ENCODE measurements around the gene ROMO1.
"Not testable (repeated sequence)": the region's sequence is repeated elsewhere in the genome, so short reads cannot be mapped to it uniquely, and the experiment has no call there.

ROMO1 gene

DNA sequence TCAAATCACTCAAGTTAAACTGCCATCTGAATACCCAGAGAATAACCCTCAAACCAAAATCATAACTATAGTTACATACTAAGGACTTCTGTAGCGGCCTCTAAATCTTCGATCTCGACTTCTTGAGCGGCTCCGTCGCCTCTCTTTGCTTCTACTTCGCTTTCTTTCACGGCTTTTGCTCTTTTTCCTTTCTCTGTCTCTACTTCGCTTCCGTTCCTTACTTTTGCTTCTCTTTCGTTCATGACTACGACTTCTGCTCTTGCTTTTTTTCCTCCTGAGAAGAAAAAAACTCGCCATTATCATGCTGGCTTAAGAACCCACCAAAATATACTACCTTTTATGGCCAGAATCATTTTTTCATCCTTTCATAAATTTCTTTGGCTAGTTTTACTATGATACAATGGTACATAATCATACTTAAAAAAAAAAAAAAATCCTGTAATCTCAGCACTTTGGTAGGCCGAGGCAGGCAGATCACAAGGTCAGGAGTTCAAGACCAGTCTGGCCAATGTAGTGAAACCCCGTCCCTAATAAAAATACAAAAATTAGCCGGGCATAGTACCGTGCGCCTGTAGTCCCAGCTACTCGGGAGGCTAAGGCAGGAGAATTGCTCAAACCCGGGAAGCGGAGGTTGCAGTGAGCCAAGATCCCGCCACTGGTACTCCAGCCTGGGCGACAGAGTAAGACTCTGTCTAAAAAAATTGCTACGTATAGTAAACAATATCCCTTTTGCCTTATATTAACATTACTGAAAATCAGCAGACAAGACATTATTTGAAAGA is 32.8 kb downstream of the ROMO1 start:
- DNase-seq: no peak

- DNase-seq: no peak
These were observed 33.4 kb downstream of the ROMO1 start for GRCh38 chr20:35732644-35732982.

DNA sequence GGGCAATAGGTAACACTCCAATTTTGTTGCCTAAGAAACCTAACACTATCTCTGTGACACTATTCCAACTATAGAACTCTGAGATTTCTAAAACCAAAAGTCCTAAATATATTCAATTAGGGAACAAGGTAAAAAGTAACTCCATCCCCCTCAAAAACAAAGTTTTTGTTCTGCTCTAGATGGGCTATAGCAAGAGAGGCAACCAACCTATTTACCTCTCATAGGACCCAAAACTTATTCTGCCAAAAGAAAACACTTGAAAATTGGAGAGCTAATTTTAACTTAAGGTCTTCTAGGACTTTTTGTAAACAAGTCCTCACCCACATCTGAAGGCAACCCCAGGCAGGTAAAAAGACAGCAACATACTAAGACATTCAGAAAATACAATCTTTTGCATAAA is 35.2 kb downstream of the ROMO1 start:
- DNase-seq: no peak

- no peak for DNase-seq
These were observed 35.8 kb downstream of the ROMO1 start for GRCh38 chr20:35734777-35735649.

- DNase-seq: no peak
These were observed 36.7 kb downstream of the ROMO1 start for GRCh38 chr20:35735826-35736470.

DNA sequence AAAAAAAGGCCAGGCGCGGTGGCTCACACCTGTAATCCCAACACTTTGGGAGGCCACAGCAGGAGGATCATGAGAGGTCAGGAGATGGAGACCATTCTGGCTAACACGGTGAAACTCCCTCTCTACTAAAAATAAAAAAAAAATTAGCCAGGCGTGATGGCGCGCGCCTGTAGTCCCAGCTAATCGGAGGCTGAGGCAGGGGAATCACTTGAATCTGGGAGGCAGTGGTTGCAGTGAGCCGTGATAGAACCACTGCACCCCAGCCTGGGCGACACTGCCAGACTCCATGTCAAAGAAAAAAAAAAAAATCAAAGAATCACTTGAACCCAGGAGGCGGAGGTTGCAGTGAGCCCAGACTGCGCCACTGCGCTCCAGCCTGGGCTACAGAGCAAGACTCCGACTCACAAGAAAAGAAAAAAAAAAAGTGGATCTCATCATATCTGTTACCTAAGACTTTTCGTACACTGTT is 38.7 kb downstream of the ROMO1 start:
- no peak for DNase-seq

DNA sequence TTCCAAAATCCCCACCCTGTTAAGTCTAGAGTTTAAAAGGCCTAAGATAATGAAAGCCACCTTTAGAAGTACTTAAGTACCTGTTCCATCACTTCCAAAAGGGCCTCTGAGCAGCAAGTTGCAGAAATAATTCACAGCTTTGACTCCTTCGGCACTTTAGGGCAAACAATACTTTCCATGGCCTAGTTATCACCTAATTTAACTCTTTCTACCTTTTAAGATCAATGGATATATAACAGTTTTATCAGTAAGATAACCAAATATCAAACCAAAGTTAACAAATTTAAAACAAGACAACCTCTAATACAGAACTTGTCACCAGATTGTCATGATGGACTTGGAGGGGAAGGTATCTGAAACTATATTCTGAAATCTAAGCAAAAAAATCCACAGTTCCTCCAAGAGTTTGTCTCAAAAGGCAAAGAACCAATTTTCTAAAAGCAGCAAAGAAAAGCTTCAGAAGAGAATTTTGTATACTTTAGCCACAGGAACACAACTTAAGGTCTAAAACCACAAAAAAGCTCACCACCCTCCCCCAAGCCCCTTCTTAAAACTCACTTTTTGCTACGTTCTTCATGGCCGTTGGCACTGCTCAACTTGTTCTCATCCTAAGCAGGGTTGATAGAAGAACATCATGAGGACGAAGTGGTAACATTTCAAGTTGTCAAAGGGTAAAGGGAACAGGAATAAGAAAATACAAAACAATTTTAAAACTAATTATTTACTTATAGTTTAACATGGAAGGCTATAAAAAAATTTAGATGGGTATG is 39.4 kb downstream of the ROMO1 start:
- no peak for DNase-seq

- peak; percentile 62 for DNase-seq
These were observed 40.3 kb downstream of the ROMO1 start for GRCh38 chr20:35739294-35740163.

GRCh38 chr20:35741892-35742740 is 42.9 kb downstream of the ROMO1 start, which contains the start of gene RBM39:
TSS of gene RBM39 (minus strand) at chr20:35742260. CDS start at chr20:35740874, 1,386 bp downstream.
- DNase-seq: peak; percentile 100

DNA sequence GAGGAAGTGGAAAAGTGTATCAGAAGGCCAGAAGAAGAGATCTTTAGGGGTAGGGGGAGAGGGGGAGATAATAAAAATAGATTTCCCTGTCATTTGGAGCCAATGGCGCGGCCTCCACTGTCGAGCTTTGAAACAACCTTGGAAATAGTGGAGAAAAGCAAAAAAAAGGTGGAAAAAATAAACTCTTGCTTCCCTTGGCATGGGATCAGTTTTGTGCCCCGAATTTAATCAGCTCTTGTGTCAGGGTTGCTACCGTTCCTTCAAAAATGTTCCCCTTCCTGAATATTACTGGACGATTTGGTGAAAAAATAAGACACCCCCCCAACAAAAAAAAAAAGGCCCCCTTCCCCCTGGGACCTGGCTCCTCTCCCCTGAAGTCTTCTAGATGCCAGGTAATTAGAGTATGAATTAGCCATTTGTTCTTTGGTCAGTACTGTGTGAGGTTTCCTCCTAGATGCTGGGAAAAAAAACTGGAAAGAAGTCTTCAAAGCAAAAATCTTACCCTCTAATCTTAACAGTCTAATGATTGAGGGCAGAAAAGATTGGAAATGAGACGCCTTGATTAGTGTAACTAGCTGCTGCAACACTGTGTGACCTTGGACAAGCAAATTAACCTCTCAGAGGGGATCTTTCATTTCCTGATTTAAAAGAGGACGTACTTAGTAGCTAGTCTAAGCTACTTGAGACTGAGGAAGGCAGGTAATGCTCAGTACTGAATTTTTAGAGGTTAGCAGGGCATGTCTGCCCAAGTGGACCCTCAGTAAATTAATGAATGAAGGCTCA is 43.7 kb downstream of the ROMO1 start:
- peak; percentile 78 for DNase-seq

DNA sequence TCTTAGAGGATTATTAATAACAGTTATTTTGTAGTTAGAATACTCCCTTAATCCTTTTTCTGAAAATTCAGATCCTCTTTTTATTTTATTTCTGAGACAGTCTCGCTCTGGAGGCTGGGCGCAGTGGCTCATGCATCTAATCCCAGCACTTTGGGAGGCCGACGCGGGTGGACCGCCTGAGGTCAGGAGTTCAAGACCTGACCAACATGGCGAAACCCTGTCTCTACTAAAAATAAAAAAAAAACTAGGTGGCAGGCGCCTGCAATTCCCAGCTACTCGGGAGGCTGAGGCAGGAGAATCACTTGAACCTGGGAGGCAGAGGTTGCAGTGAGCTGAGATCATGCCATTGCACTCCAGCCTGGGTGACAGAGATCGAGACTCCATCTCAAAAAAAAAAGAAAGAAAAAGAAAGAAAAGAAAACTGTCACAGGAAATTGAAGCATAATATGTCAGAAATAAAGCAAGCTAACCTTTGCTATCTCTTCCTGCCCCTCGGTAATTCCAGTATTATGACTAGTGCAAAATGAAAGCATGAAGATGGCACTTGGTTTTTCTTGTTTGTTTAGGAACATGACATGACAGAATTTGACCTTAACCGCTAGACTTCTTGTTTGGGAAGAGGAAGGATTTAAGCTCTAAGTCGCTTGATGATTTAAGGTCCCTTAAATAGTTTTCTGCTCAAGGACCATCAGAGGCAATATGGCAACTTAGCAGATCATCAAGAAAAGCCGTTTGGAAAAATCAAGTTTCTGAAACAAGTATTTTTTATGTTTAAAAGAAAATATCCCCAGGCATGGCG is 44.7 kb downstream of the ROMO1 start:
- peak; percentile 85 for DNase-seq

GRCh38 chr20:35744492-35744841 is 45.3 kb downstream of the ROMO1 start:
- not testable (repeated sequence) for DNase-seq

All from inflammatory macrophage treated with lipopolysaccharide for 4 hours (primary cell).